Muscle of leg (tissue), 11 donors: Measurements from ENCODE around the gene SMURF2. TPM values are rescaled to one million over a fixed set of nuclear protein-coding genes. Genes with fewer than 3 reads are reported as not detected.
A peak's percentile ranks its signal among the peaks of the same experiment; 100 is the strongest.

Experiments
- DNase-seq: peaks from one replicate; pipeline ENCODE4 v3.0.0; 2013
- H3K27ac ChIP-seq: one replicate; pipeline ENCODE4 v1.5.1; 2013; ENCODE audit warnings: mild to moderate bottlenecking, low read length, control low read depth
- H3K27me3 ChIP-seq: one replicate; pipeline ENCODE4 v1.6.1; 2013; ENCODE audit warnings: low read length; ENCODE audit not compliant: control insufficient read depth, insufficient read depth
- H3K36me3 ChIP-seq: one replicate; pipeline ENCODE4 v1.6.1; 2013; ENCODE audit warnings: low read length; ENCODE audit not compliant: control insufficient read depth, insufficient read depth
- H3K4me1 ChIP-seq: one replicate; pipeline ENCODE4 v1.6.1; 2013; ENCODE audit warnings: low read length; ENCODE audit not compliant: control insufficient read depth, insufficient read depth
- H3K4me3 ChIP-seq: one replicate; pipeline ENCODE4 v1.5.1; 2013; ENCODE audit warnings: low read length, control low read depth
- H3K9me3 ChIP-seq: replicated peaks from 2 replicates; pipeline ENCODE4 v1.6.1; 2013; ENCODE audit warnings: low read depth, low read length; ENCODE audit not compliant: control insufficient read depth
- WGBS: methylation state at CpG from one replicate; pipeline ENCODE4 v1.1.5; 2013; ENCODE audit warnings: missing lambda C conversion rate; ENCODE audit not compliant: insufficient coverage; 5-methylcytosine and 5-hydroxymethylcytosine counted together
- polyA plus RNA-seq, 8 donors: library from polyadenylated mRNA; unstranded; fragments of 120-200 nt; gene quantifications; one replicate each; pipeline versions ENCODE4 v1.2.1 to v1.2.3, GENCODE V29; 2013; ENCODE audit warnings: inconsistent platforms in 1 of 8, low replicate concordance in 1 of 8; ENCODE audit not compliant: insufficient read length in 8 of 8, insufficient read depth in 1 of 8
- total RNA-seq: library from RNA; stranded (reverse); fragments of 120-200 nt; gene quantifications from one replicate; pipeline ENCODE4 v1.2.4, GENCODE V29; 2013

The SMURF2 gene
- total and polyA plus RNA-seq, 9 donors = 18.6 to 32.3 (median 24.5) TPM

GRCh38 chr17:64500862-64501765 is 161.0 kb downstream of the SMURF2 start:
- Histone ChIP-seq H3K27me3 (peaks cover 3% of the 10 kb centered on the region), H3K27ac (no peak overlapping the region)
- 93% methylated on average over 5 of the region's 11 CpGs for WGBS

DNA sequence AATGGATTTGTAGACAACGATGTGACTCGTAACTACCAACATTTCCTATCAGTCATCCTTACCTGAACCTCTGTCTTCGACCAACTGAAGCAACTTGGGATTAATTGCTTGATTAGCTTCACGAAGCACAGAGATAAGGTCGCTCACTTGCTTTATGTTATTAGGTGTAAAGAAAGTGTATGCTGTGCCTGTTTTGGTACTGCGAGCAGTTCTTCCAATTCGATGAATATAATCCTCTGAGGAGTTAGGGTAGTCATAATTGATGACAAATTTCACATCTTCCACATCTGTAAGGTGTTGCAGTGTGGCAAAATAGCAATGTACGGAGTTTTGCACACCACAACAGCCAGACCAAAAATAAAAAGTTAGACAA is 161.6 kb downstream of the SMURF2 start:
- peaks cover 20% of the 10 kb centered on the region for H3K4me1 ChIP-seq
- H3K36me3 ChIP-seq = peaks cover 60% of the 10 kb centered on the region
- H3K4me3 ChIP-seq = no peak overlapping the region
- H3K27me3 ChIP-seq = peaks cover under 1% of the 10 kb centered on the region
- no peak for DNase-seq
- H3K9me3 ChIP-seq = no peaks in the 10 kb centered on the region
- WGBS = 87% methylated on average over 3 of the region's 8 CpGs
- H3K27ac ChIP-seq = no peak overlapping the region

More at GRCh38 chr17:64500862-64501765, 161.0 kb downstream of the SMURF2 start:
- peaks cover 60% of the 10 kb centered on the region for H3K36me3 ChIP-seq
- H3K4me1 ChIP-seq = peaks cover 15% of the 10 kb centered on the region
- no peak for DNase-seq
- no peak overlapping the region for H3K4me3 ChIP-seq
- no peaks in the 10 kb centered on the region for H3K9me3 ChIP-seq

- peaks cover 20% of the 10 kb centered on the region for H3K4me1 ChIP-seq
- H3K27ac ChIP-seq = no peak overlapping the region
- H3K9me3 ChIP-seq = no peaks in the 10 kb centered on the region
- no peak for DNase-seq
- 79% methylated on average over 3 of the region's 6 CpGs for WGBS
- H3K36me3 ChIP-seq = peaks cover 60% of the 10 kb centered on the region
- H3K27me3 ChIP-seq = no peaks in the 10 kb centered on the region
- no peak overlapping the region for H3K4me3 ChIP-seq
These were observed 162.2 kb downstream of the SMURF2 start for GRCh38 chr17:64499805-64500486.

GRCh38 chr17:64498308-64499203 is 163.6 kb downstream of the SMURF2 start:
- H3K4me1 ChIP-seq = peaks cover 12% of the 10 kb centered on the region
- 78% methylated on average over 1 of the region's 7 CpGs for WGBS
- H3K4me3 ChIP-seq = no peak overlapping the region
- no peaks in the 10 kb centered on the region for H3K27me3 ChIP-seq
- no peak overlapping the region for H3K27ac ChIP-seq
- no peaks in the 10 kb centered on the region for H3K9me3 ChIP-seq
- peaks cover 51% of the 10 kb centered on the region for H3K36me3 ChIP-seq
- no peak for DNase-seq

DNA sequence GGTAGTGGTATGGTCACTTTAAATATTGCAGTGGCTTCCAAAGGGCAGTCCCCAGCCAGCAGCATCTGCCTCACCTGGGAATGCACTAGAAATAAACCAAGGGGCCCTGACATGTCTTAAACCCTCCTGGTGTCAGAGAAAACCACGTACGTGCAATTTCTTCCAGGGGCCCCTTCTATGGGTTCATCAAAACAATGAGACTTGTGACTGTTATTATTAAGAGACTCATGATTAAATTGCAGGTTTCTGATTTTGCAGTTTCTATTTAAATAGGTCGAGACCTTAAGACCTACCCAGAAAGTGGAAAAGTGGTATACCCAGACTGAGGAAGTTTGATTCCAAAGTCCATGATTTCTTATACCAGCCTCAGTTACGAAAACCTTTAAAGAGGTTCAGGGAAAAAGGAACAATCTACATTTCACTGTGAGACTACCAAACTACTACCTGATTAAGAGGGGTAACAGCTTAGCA is 164.5 kb downstream of the SMURF2 start:
- Histone ChIP-seq H3K9me3 (no peaks in the 10 kb centered on the region), H3K27me3 (no peaks in the 10 kb centered on the region), H3K4me1 (peaks cover 9% of the 10 kb centered on the region), H3K4me3 (peak overlapping the region; percentile 75), H3K36me3 (peaks cover 48% of the 10 kb centered on the region), H3K27ac (peak overlapping the region; percentile 96)
- DNase-seq = no peak
- WGBS = no CpG with 5 or more reads among the region's 4 CpGs

DNA sequence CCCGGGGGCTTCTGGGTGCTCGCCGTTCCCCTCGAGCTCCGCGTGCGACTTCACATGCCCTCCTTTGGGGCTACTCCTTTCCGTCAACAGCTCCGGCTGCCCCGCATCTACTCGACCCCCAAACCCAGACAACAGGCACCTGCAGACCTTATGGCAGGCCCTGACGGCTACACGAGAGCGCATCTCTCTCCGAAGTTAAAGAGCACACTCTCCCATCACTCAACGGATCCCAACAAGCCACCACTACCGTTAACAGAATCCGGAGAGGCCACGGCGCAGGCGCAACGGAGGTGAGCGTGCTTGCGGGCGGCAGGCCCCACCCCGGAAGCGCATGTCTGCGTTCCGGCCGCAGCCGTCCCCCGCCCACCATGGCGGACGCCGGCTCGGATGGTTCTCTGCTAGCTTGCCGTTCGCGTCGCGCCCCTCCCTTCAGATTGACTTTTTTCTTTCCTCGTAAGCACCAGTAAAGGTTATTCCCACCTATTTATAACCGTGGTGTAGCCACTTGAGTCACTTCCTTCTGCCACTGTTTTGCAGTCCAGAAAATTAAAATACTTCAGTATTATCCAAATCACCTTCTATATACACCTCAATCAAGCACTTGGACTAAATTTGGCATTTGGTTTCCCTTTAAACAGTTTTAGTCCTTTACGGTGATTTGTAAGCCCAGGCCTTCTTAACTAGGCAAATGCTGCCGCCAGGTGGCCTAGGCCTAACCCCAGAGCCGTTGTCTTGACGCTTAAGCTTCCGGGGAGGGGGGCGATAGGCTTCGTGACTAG is 165.1 kb downstream of the SMURF2 start, which contains the start of gene POLG2:
TSS of gene POLG2 (minus strand) at position 269 of the 779 bp plus-strand sequence. CDS start at position 183, 86 bp downstream.
- Histone ChIP-seq H3K27ac (peak within 1 kb of the TSS; percentile 96), H3K36me3 (peaks cover 42% of the 10 kb centered on the region), H3K4me3 (peak within 1 kb of the TSS; percentile 75), H3K9me3 (no peaks in the 10 kb centered on the region), H3K27me3 (no peaks in the 10 kb centered on the region), H3K4me1 (peaks cover 9% of the 10 kb centered on the region)
- under 1% methylated on average over 39 of the region's 50 CpGs for WGBS
- DNase-seq = peak; percentile 97

- peak overlapping the region; percentile 75 for H3K4me3 ChIP-seq
- peaks cover 39% of the 10 kb centered on the region for H3K36me3 ChIP-seq
- DNase-seq = no peak
- no peaks in the 10 kb centered on the region for H3K27me3 ChIP-seq
- H3K27ac ChIP-seq = peak overlapping the region; percentile 96
- 1% methylated on average over 16 of the region's 20 CpGs for WGBS
- H3K9me3 ChIP-seq = no peaks in the 10 kb centered on the region
- peaks cover 9% of the 10 kb centered on the region for H3K4me1 ChIP-seq
These were observed 165.7 kb downstream of the SMURF2 start for GRCh38 chr17:64496348-64496785.
